NCI-H2107 treated with DMSO at 0.1 percent for 48 hours (cell line): ENCODE results near the gene UPK1B.

Experiments used
- DNase-seq: peaks from one replicate; lab custom pipeline; 2025; ENCODE audit not compliant: unreplicated experiment; lab: John Stamatoyannopoulos, UW

UPK1B gene

DNA sequence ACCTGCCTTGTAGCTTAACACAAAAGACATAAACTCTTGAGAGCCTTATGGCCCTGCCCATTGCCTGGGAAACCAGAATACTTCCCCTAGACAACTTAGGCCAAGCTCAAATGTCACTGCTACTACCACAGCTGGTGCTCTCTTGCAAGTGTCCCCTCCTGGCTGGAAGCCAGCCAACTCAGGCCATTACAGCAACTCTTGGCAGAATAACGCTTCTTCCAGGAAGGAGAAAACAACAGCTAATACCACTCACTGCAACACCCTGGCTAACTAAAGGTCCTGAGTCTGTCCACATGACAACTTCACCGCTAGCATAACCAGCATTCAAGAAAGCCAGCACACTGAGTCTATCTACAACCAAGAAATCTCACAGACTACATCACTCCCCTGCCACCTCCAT, 72.4 kb downstream of the UPK1B start:
- DNase-seq: no peak
